Calu3 (cell line): Measurements from ENCODE around the gene INTS3. TPM values are rescaled to one million over a fixed set of nuclear protein-coding genes. Genes with fewer than 3 reads are reported as not detected.

Experiments
- BruUV-seq: library from RNA; stranded (reverse); fragments of 400-500 nt; replicated peaks from 2 replicates; lab custom pipeline; 2021; lab: Mats Ljungman, UMichigan
- CTCF ChIA-PET: fragments of 300-600 bp; sonication (Branson Sonifier 250); formaldehyde crosslinking; loops from one replicate; lab custom pipeline; 2022; ENCODE audit warnings: antibody characterized with exemption; lab: Charles Lee
- DNase-seq: peaks from one replicate; pipeline ENCODE4 v3.0.0; 2022
- H3K27ac Mint-ChIP-seq: one replicate; pipeline ENCODE4 v1.8.0; 2022; ENCODE audit warnings: mixed read lengths; ENCODE audit not compliant: unreplicated experiment
- H3K27me3 Mint-ChIP-seq: one replicate; pipeline ENCODE4 v1.8.0; 2022; ENCODE audit warnings: mixed read lengths; ENCODE audit not compliant: unreplicated experiment
- H3K36me3 Mint-ChIP-seq: one replicate; pipeline ENCODE4 v1.8.0; 2022; ENCODE audit warnings: mild to moderate bottlenecking, moderate library complexity, mixed read lengths; ENCODE audit not compliant: insufficient read depth, unreplicated experiment
- H3K4me1 Mint-ChIP-seq: one replicate; pipeline ENCODE4 v1.8.0; 2022; ENCODE audit warnings: mild to moderate bottlenecking, low read depth, mixed read lengths; ENCODE audit not compliant: unreplicated experiment
- H3K4me3 Mint-ChIP-seq: one replicate; pipeline ENCODE4 v1.8.0; 2022; ENCODE audit warnings: mild to moderate bottlenecking, low read depth, moderate library complexity, mixed read lengths; ENCODE audit not compliant: unreplicated experiment
- H3K9me3 Mint-ChIP-seq: one replicate; pipeline ENCODE4 v1.8.0; 2022; ENCODE audit warnings: low read depth, mixed read lengths; ENCODE audit not compliant: unreplicated experiment
- CTCF ChIP-seq: fragments of 200-600 bp; IDR thresholded peaks from one replicate; pipeline ENCODE4 v1.8.0; 2022; ENCODE audit warnings: antibody characterized with exemption; ENCODE audit not compliant: unreplicated experiment
- intact Hi-C: fragments of 100-400 bp; cut with micrococcal nuclease; formaldehyde crosslinking; loops from one replicate; pipeline ENCODE4 v1.10.0; 2022; ENCODE audit not compliant: unreplicated experiment
- total RNA-seq: library from RNA; stranded (reverse); gene quantifications from 2 replicates; pipeline ENCODE4 v1.2.3, GENCODE V29; 2022

INTS3 gene
- total RNA-seq, 1 experiment from 2014 or later, result 55.9 TPM

DNA sequence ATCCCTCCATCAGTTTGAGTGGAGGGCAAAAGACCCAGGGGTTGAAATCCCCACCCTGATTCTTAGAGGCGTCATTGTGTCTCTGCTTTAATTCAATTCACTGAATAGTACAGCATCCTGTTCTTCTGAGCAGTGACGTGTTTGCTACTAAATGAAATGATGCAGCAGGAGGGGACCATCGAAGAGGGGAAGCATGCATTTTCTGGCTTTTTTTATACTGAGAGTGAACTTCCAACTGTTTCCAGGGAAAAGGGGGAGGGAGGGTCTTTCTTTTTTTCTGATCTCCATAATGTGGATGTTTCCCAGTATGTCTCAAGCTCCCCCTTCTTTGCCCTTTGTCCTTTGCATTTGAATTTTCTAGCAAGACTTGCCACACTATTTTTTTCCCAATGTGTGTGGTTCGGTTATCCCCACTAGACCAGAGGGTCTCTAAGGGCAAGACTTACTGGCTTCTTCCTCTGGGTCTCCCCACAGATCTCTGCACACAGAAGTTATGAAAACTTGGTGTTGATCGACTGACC is 2.7 kb downstream of the INTS3 start:
- Mint-ChIP-seq H3K27ac (peak overlapping the region; percentile 27), H3K9me3 (no peaks in the 10 kb centered on the region), H3K4me1 (peaks cover 37% of the 10 kb centered on the region), H3K36me3 (peaks cover 43% of the 10 kb centered on the region), H3K27me3 (no peaks in the 10 kb centered on the region), H3K4me3 (peak overlapping the region; percentile 17)
- BruUV-seq, result no TSS peak
- DNase-seq, result no peak
- CTCF ChIA-PET, result no interaction called here
- intact Hi-C loops, result no loop called here
- TF ChIP-seq CTCF, result no peak

DNA sequence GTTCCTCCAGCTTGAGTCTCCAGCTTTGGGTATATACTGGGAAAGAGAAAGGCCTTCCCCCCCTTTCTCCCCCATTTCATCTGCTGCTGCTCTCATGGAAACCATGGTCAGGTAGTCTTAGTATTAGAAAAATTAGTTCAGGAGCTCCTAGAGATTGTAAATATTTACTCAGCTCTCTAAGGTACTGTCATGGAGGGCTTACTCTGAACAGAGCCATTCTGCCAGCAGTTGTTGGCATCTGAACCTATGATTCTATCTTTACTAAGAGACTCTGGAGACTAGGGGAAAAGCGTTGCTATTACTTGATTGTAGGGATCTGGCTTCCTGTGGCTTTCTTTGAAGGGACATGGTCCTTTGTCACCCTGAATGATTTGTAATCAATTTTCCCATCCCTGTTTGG is 6.1 kb downstream of the INTS3 start:
- Mint-ChIP-seq H3K4me3 (no peak overlapping the region), H3K9me3 (no peaks in the 10 kb centered on the region), H3K27me3 (no peaks in the 10 kb centered on the region), H3K27ac (no peak overlapping the region), H3K36me3 (peaks cover 25% of the 10 kb centered on the region), H3K4me1 (peaks cover 27% of the 10 kb centered on the region)
- intact Hi-C loops, result no loop called here
- CTCF ChIA-PET, result no interaction called here
- no peak for TF ChIP-seq CTCF
- no peak for DNase-seq
- no TSS peak for BruUV-seq

DNA sequence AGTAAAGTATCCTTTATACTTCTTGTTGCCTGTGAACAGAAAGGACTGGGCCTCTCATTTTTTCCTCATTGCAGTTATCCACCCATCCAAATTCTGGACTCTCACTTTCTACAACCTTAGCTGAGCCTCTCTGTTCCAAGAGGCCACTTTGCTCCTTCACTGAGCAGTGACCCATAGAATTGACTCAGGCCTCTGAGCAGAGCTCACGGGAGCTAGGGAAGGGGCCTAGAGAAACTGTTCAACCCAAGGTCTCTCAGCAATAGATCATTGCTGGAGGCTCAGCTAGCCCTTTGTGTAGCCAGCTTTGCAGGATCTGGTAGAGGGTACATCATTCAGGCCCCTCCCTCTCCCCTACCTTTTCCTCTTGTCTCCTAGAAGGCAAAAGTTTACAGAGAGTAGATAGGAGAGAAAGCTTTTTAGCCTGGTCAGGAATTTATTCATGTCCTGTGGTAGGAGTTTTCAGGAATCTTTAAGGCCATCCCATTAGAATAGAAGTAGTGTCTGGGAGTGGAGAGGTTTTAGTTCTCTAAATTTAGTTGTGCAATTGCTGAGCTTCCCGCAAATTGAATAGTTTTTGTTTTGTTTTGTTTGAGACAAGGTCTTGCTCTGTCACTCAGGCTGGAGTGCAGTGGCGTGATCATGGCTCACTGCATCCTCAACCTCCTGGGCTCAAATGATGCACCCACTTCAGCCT is 6.7 kb downstream of the INTS3 start:
- H3K27me3 Mint-ChIP-seq, result no peaks in the 10 kb centered on the region
- no peak overlapping the region for H3K4me3 Mint-ChIP-seq
- TF ChIP-seq CTCF, result no peak
- H3K36me3 Mint-ChIP-seq, result peaks cover 26% of the 10 kb centered on the region
- DNase-seq, result no peak
- CTCF ChIA-PET, result no interaction called here
- peaks cover 21% of the 10 kb centered on the region for H3K4me1 Mint-ChIP-seq
- no TSS peak for BruUV-seq
- no peak overlapping the region for H3K27ac Mint-ChIP-seq
- no peaks in the 10 kb centered on the region for H3K9me3 Mint-ChIP-seq
- intact Hi-C loops, result no loop called here

- CTCF ChIA-PET, result no interaction called here
- Mint-ChIP-seq H3K4me1 (peaks cover 16% of the 10 kb centered on the region), H3K4me3 (no peak overlapping the region), H3K9me3 (no peaks in the 10 kb centered on the region), H3K27ac (no peak overlapping the region), H3K36me3 (peaks cover 27% of the 10 kb centered on the region), H3K27me3 (no peaks in the 10 kb centered on the region)
- intact Hi-C loops, result no loop called here
- DNase-seq, result no peak
- no TSS peak for BruUV-seq
- no peak for TF ChIP-seq CTCF
Measured at GRCh38 chr1:153735090-153735420, 7.2 kb downstream of the INTS3 start.
